Measurements from ENCODE around the gene ARHGEF2. TPM values are rescaled to one million over a fixed set of nuclear protein-coding genes. Genes with fewer than 3 reads are reported as not detected.

The ARHGEF2 gene
- total RNA-seq, 1 experiment from 2014 or later, result 96.1 TPM

DNA sequence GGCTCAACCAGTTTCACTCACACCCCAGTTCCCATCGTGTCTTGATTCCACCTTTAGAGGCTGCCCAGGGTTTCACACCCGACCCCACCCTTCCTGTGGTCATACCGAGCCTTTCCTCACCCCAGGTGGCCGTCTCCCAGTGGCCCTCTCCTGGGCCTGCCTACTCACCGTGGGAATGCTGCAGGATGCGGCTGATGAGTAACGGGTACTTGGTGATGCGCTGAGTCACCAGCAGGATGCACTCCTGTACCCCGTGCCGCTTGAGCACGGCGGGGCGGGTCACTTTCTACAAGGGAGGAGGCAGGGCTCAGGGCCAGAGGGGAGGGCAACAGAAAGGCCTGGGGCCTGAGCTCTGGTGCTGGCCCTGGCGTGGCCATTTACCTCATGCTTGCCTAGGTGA lies 16.4 kb downstream of the ARHGEF2 start:
- in situ Hi-C loops (cut with HindIII; ENCODE audit: low pct_unique_long_range_greater_than_20kb, low sequenced_read_pairs), result no loop called here
- peak; percentile 50 for DNase-seq (ENCODE audit: low read depth, low spot score)

DNA sequence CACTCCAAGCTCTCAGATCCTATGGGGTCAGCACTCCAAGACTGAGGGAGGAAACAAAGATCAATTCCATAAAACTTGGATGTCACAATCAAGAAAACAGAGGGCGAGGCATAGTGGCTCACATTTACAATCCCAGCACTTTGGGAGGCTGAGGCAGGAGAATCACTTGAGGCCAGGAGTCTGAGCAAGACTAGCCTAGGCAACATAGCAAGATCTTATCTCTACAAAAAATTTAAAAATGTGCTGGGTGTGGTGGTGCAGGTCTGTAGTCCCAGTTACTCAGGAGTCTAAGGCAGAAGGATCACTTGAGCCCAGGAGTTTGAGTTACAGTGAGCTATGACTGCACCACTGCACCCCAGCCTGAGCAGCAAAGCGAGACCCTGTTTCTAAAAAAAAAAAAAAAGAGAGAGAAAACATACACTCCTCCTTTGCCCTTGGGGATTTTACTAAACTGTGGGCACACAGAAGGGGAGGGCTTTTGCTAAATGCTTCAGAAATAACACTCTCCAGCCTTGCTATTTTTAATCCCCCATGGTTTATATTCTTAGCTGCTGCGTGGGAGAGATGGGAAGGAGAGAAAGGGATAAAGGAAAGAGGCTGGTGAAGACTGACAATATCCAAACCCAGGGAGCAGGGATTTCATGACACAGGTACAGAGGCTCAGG lies 18.1 kb downstream of the ARHGEF2 start:
- no peak for DNase-seq (ENCODE audit: low read depth, low spot score)
- in situ Hi-C loops (cut with HindIII; ENCODE audit: low pct_unique_long_range_greater_than_20kb, low sequenced_read_pairs), result no loop called here

DNA sequence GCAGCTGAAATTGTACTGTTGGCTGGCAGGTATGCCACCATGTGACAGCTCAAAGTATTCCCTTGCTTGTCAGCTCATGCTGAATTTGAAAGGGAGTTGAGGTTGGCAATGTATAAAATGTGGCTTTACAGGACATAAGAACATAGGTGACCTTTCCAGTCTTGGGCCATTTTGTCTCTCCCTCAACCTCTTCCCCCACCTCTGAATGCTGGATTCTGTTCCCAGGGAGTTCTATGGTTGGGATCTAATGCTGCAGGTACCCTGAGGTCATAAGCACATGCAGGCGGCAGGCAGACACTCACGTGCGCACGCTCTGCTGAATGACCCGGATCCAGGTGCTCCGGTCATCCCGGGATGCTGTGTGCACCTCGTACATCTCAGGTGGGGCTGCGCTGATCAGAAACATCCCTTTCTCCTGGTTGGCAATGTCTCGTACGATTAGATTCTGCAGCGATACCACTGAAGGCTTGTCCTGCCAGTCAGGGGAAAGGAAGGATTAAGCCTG lies 20.9 kb downstream of the ARHGEF2 start:
- in situ Hi-C loops (cut with HindIII; ENCODE audit: low pct_unique_long_range_greater_than_20kb, low sequenced_read_pairs), result no loop called here
- DNase-seq (ENCODE audit: low read depth, low spot score), result no peak

DNA sequence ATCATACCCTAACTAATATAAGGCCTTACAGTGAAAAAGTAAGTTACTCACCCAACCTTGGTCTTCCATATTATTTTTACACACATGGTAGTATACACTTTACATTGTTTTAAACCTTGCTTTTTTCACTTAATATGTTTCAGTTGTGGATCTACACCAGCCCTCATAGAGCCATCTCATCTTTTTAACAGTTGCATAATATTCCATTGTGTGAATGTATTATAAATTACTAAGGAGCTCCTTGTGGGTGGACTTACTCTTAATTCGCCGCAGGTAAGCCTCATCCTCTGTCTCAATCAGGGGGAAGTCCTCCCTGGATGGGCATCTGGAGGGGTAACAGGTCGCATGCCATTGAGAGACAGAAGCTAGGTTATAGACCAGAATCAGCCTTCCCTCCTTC lies 23.7 kb downstream of the ARHGEF2 start:
- in situ Hi-C loops (cut with HindIII; ENCODE audit: low pct_unique_long_range_greater_than_20kb, low sequenced_read_pairs), result no loop called here
- no peak for DNase-seq (ENCODE audit: low read depth, low spot score)

DNA sequence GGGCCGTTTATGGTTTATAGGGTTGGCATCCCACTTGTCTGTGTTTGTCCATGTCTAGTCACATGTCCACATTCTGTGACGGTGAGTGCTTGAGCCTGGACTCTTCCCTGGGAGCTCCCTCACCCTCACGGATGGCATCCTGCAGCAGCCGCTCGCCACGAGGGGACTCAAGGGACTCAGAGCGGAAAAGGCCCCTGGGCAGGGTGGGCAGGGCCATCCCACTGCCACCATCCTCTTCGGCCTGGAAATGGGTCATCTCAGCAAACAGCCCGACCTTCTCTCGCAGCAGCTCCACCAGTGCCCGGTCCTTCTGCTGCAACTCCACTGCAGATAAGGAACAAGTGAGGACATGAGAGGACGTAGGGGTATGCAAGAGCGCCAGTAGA lies 25.8 kb downstream of the ARHGEF2 start:
- DNase-seq (ENCODE audit: low read depth, low spot score), result no peak
- in situ Hi-C loops (cut with HindIII; ENCODE audit: low pct_unique_long_range_greater_than_20kb, low sequenced_read_pairs), result no loop called here

DNA sequence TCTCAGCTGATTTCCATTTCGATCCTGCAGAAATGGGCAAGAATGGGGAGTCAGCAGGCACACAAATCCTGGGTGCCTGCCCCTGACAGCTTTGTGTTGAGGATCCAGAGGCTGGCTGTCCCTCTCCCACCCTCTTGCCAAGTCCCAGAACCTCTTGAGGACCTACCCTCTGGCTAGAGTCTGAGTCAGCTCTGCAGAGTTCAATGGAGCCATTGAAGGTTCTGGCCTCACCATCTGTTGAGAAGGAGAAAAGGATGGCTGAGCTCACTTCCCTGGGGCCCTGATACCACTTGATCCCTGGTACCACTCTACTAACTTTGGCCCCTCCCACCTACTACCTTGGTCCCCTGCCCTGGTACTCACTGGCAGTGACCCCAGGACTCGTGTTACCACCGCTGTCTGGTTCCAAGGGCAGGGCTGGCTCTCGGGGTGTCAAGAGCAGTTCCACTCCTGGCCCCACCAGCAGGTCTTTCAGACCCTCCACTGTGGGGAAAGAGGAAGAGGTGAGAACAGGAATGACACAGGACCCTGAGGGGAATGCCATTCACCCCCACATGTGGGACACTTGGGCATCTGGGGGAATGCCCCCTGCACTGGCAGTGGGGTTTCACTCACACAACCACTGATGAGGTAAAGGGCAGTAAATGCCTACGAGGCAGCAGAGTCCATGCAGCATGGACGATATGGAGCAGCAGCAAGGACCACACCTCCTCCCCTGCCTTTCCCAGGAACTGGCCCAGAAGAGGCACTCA lies 26.4 kb downstream of the ARHGEF2 start:
- in situ Hi-C loops (cut with HindIII; ENCODE audit: low pct_unique_long_range_greater_than_20kb, low sequenced_read_pairs), result no loop called here
- DNase-seq (ENCODE audit: low read depth, low spot score), result no peak

DNA sequence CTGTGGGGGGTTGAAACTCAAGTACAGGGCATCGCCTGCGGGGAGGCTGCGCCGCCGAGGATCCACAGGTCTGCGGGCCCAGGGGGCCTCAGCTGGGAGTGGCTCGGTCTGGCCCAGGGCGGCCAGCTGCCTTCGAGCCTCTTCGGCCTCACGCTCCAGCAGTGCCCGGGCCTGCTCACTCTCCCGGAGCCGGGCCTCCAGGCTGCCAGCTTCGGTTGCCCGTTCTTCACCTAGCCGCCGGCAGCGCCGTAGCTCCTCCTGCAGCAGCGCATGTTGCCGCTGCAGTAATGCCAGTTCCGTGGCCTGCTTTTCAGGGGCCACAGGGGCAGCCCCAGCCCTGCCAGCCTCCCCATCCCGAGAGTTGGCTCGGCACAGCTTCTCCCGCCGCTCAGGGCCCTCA lies 27.5 kb downstream of the ARHGEF2 start:
- no peak for DNase-seq (ENCODE audit: low read depth, low spot score)
- in situ Hi-C loops (cut with HindIII; ENCODE audit: low pct_unique_long_range_greater_than_20kb, low sequenced_read_pairs), result no loop called here

DNA sequence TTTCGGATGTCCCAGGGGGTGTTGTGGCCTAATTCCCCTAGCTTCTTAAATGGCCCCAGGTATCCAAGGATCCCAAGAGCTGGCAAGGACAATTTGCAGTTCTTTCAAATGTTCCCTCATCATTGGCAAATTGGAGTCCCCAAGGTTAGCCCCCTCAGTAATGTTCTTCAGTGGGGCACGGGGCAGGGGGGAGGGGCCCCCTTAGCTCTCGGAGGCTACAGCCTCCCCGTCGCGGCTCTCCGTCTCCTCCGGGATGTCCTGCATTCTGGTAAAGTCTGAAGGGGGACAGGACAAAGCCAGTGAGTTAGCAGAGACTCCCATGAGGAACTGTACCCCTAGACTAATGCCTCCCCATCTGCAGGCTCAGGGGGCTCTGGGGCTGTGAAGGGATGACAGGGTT lies 30.6 kb downstream of the ARHGEF2 start:
- in situ Hi-C loops (cut with HindIII; ENCODE audit: low pct_unique_long_range_greater_than_20kb, low sequenced_read_pairs), result no loop called here

DNA sequence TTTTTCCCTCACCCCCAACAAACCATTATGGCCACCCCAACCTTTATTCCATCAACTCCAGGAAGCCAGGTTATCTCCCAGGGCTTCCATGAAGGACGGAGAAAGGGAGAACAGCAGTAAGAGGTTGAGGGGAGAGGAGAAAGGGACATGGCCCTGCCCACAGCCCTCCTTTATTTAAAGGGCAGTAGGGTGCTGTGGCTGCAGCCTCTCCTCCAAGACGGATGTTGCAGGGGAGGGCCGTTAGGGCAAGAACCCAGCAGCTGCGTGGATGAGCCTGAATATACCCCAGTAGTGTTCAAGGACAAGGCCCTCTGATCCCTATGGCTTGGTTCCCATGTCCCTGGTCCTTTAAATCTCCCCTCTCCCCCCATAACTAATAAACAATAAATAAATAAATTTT lies 31.1 kb downstream of the ARHGEF2 start:
- no peak for DNase-seq (ENCODE audit: low read depth, low spot score)
- in situ Hi-C loops (cut with HindIII; ENCODE audit: low pct_unique_long_range_greater_than_20kb, low sequenced_read_pairs), result no loop called here

More for the DNA sequence above, 30.6 kb downstream of the ARHGEF2 start:
- no peak for DNase-seq (ENCODE audit: low read depth, low spot score)

DNA sequence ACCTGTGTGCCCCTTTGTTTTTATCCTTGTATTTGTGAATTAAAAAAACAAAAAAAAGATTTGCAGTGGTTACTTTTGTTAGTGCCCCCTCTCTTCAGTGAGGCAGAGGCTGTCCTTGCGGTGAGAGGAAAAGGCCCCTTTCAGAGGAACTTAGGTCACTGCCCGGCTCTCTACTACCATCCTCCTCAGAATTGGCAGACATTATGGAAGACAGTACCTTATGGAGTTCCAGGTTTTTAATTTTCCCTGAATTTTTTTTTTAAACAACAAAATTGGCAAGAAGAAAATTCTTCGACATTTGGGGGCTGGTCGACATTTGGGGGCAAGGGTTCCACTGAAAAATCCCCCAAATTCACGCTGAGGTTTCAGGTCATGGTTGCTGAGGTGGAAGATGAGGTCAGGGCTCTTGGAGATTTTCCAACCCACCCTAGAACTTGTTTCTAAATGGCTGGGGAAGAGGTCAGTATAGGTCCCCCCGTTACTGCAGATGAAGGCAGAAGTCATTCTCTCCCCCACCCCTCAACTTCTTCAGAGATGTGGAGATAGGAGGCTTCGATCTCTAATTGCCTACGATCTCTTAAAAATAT lies 31.6 kb downstream of the ARHGEF2 start:
- in situ Hi-C loops (cut with HindIII; ENCODE audit: low pct_unique_long_range_greater_than_20kb, low sequenced_read_pairs), result no loop called here
- DNase-seq (ENCODE audit: low read depth, low spot score), result no peak

DNA sequence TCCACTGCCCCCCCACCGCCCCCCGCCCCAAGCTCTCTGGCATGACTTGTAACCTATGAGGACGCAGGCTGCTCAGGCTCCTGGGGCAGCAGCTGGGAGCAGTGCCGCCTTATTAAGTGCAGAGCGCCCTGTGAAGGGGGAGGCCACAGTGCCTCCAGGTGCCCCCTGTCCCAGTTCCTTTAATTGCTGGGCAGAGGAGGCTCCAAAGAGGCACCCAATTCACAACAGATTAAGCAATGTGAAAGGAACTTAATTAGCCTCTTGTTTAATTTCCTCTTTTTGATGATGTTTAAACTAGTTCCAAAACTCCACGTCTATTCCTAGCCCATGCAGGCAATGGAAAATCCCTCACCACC lies 33.9 kb downstream of the ARHGEF2 start:
- no peak for DNase-seq (ENCODE audit: low read depth, low spot score)
- in situ Hi-C loops (cut with HindIII; ENCODE audit: low pct_unique_long_range_greater_than_20kb, low sequenced_read_pairs), result no loop called here

DNA sequence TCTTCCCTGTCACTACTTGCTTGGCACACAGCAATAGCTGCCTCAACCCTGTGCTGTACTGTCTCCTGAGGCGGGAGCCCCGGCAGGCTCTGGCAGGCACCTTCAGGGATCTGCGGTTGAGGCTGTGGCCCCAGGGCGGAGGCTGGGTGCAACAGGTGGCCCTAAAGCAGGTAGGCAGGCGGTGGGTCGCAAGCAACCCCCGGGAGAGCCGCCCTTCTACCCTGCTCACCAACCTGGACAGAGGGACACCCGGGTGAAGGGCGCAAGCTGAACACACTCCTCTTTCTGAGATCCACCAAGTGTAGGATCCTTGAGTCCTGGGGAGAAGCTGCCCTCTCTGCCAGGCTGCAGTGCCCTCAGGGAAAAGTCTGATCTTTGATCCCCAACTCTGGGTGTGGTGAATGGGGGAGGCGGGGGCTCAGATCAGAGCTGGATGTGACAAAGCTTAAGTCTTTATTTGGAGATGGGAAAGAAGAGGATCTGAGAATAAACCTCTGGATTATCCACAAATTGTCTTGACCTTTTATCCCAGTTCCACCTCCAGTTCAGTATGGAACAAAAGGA lies 35.7 kb downstream of the ARHGEF2 start:
- in situ Hi-C loops (cut with HindIII; ENCODE audit: low pct_unique_long_range_greater_than_20kb, low sequenced_read_pairs), result no loop called here
- DNase-seq (ENCODE audit: low read depth, low spot score), result no peak

DNA sequence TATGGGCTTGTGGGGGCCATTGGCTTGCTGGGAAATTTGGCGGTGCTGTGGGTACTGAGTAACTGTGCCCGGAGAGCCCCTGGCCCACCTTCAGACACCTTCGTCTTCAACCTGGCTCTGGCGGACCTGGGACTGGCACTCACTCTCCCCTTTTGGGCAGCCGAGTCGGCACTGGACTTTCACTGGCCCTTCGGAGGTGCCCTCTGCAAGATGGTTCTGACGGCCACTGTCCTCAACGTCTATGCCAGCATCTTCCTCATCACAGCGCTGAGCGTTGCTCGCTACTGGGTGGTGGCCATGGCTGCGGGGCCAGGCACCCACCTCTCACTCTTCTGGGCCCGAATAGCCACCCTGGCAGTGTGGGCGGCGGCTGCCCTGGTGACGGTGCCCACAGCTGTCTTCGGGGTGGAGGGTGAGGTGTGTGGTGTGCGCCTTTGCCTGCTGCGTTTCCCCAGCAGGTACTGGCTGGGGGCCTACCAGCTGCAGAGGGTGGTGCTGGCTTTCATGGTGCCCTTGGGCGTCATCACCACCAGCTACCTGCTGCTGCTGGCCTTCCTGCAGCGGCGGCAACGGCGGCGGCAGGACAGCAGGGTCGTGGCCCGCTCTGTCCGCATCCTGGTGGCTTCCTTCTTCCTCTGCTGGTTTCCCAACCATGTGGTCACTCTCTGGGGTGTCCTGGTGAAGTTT lies 36.4 kb downstream of the ARHGEF2 start:
- DNase-seq (ENCODE audit: low read depth, low spot score), result no peak
- in situ Hi-C loops (cut with HindIII; ENCODE audit: low pct_unique_long_range_greater_than_20kb, low sequenced_read_pairs), result no loop called here

DNA sequence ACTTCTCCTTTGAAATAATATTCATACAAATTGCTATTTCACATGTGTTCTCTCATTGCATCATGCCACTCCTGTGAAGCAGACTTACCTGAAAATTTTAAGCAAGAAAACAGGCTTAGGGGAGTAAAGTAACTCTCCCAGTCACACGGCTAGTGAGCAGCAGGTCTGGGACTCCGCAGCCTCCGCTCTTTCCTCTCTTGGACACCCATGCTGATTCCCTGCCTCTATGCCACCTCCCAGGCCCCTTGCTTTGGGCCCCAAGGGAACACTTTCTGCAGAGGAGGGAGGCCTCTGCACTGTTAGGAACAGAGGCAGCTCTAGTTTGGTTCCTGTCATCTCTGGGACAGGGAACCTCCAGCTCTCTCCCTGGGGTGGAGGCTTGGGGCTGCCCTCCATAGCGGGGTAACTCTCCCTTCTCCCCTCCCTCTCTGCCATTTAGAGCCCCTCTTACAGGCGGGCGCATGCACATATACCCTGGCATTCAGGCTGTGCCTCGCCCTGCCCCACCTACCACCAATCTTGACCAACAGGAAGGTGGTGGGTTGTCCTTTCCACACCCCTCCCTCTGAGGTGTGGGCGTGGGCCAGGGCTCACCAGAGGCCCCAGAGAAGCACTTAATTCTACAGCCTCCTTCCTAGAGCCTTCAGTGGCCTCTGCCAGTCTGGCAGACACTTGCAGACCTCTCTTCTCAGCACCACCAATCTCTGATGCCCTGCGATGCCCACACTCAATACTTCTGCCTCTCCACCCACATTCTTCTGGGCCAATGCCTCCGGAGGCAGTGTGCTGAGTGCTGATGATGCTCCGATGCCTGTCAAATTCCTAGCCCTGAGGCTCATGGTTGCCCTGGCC lies 37.1 kb downstream of the ARHGEF2 start, which contains the start of gene RXFP4:
Gene RXFP4 (plus strand): TSS at position 646 of the 852 bp plus-strand sequence. CDS start 72 bp downstream, at position 718.
- in situ Hi-C loops (cut with HindIII; ENCODE audit: low pct_unique_long_range_greater_than_20kb, low sequenced_read_pairs), result no loop called here
- DNase-seq (ENCODE audit: low read depth, low spot score), result peak; percentile 46

DNA sequence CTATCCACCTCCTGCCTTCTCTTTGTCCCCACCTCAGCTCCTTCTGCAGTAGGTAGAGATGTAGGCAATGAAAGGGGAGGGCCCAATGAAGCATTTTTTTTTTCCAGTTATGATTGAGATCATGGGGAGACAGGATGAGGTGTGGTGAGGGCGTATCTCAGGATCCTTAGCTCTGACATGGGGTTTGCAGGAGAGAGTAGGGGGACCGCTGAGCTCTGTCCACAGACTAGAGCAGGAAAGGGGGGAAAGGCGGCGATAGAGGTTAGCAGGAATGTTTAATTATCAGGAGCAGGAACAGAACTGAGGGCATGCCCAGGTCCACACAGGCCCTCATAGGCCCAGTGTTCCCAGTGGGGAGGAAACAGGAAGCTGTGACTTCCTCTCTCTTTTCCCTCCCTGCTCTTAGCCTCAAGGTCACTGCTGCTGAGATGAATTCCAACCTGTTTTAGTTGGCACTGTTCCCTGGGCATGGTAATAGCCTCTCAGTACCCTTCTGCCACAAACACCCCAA lies 37.8 kb downstream of the ARHGEF2 start:
- DNase-seq (ENCODE audit: low read depth, low spot score), result peak; percentile 44

DNA sequence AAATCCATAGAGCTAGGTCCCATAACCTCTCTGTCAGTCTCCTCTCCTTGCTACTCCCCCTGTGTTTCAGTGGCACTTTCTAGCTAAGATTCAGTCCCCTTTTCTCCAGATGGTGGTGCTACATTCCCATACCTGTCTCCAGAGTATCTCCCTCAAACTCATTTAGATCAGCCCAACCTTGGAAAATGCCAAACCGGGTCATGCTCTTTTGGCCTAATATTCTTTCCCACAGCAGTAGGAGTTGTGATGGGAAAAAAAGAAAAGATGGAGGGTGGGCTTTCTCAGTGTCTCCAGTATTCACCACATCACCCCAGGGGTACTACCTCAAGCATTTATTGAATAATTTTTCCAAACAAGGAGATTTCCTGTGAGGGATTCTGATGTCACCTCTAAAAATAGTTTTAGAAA lies 40.1 kb downstream of the ARHGEF2 start:
- peak; percentile 84 for DNase-seq (ENCODE audit: low read depth, low spot score)
- in situ Hi-C loops (cut with HindIII; ENCODE audit: low pct_unique_long_range_greater_than_20kb, low sequenced_read_pairs), result no loop called here

More for the DNA sequence above, 37.8 kb downstream of the ARHGEF2 start:
- in situ Hi-C loops (cut with HindIII; ENCODE audit: low pct_unique_long_range_greater_than_20kb, low sequenced_read_pairs), result no loop called here
